ENCODE data around the gene SERPINB8. TPM values are rescaled to one million over a fixed set of nuclear protein-coding genes. Genes with fewer than 3 reads are reported as not detected.

The SERPINB8 gene, protein sequence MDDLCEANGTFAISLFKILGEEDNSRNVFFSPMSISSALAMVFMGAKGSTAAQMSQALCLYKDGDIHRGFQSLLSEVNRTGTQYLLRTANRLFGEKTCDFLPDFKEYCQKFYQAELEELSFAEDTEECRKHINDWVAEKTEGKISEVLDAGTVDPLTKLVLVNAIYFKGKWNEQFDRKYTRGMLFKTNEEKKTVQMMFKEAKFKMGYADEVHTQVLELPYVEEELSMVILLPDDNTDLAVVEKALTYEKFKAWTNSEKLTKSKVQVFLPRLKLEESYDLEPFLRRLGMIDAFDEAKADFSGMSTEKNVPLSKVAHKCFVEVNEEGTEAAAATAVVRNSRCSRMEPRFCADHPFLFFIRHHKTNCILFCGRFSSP
- 16.5 and 28.2 TPM in 2 replicates for total RNA-seq

DNA sequence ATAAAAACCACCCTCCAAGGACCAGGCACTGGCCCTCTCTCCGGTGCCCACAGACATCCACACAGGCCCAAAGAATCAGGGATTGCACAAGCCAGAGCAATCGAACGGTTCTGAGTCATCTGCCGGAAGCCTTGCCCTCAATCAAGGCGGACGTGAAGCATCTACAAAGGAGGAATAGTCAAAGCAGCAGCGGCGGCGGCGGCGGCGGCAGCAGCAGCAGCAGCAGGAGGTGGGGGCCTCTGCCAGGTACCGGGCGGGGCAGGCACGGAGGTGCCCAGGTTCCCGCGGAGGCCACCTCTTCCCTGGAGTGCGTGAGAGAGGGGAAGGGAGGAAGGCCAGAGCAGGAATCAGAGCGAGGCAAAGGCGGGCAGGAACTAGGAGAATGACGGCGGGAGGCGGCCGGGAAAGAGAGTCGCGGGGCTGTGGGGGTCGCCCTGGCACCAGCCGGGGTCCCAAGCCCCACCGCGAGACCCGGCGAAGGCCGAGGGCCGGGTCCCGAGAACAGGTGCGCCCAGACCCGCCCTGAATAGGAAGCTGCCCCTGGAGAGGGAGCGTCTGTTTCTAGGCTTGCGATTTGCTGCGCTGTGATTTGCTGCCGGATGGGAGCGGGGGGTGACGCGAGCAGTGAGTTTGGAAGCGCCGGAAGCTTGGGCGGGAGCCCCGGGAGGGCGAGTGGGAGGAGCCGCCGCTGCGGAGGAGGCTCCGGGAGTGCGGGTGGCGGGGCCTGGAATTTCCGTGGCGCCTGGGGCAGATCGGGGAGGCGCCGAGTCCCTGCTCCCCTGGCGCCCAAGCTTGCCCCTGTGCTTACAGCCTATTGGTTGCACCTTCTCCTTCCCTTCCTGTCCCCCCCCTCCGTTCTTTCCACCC lies at the start of gene SERPINB8:
TSS of gene SERPINB8 (plus strand) at position 140 of the 867 bp plus-strand sequence. CDS start 8,228 bp downstream, outside the sequence.

DNA sequence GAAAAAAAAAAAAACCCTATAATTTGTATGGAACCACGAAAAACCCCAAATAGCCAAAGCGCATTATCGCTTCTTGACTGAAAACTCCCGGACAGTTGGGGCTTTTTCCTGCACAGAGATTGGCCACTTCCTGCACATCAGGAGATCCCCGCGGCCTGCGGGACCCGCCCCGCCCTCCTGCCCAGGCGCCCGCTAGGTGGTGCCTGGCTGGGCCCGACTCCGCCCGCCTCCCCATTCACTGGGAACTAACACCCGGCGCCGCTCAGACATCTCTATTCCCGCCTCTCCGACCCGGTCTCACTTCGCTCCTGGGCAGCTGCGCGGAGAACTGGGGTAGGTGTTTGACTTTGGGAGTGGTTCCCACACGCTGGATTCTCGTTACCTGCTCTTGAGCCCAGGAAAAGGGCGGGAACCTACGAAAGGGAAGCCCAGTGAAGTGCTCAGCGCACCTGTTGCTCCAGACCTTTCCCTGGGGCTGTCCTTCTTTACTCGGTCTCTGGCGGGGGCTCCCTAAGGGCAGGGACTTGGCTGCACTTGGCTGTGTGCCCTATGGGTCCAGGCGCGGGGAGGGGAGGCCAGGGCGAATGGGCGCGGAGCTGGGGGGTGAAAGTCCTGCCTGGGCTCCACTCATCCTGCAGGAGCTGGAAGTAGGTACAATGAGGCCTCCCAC lies 20.7 kb upstream of the SERPINB8 start, which contains the start of gene HMSD:
TSS of gene HMSD (plus strand) at position 234 of the 670 bp plus-strand sequence. CDS start 4,155 bp downstream, outside the sequence.

Other genes starting within 250 kb of the SERPINB8 start
- gene SERPINB7, start 194.7 kb upstream of the SERPINB8 start, total RNA-seq = 0.59 TPM in 1 of 2 replicates, not detected in the other
- gene SERPINB2, start 82.4 kb upstream of the SERPINB8 start, total RNA-seq = 1.8 and 3.5 TPM in 2 replicates
- gene SERPINB10, start 62.1 kb upstream of the SERPINB8 start, total RNA-seq = 0.20 TPM in 1 of 2 replicates, not detected in the other
- gene HMSD, start 20.8 kb upstream of the SERPINB8 start, total RNA-seq = 0.39 TPM in 1 of 2 replicates, not detected in the other
- not detected in 2 replicates for gene LINC00305, start 179.0 kb downstream of the SERPINB8 start, total RNA-seq